SH-SY5Y (cell line): ENCODE measurements around the gene PAX3.

ENCODE experiments used
- GATA2 ChIP-seq: IDR thresholded peaks from 2 replicates; pipeline ENCODE4 v1.6.1; 2011; ENCODE audit warnings: mild to moderate bottlenecking, low read depth, low read length
- GATA3 ChIP-seq: IDR thresholded peaks from 2 replicates; pipeline ENCODE4 v1.6.1; 2011; ENCODE audit warnings: low read depth, mild to moderate bottlenecking, low read length, moderate library complexity

PAX3 gene

DNA sequence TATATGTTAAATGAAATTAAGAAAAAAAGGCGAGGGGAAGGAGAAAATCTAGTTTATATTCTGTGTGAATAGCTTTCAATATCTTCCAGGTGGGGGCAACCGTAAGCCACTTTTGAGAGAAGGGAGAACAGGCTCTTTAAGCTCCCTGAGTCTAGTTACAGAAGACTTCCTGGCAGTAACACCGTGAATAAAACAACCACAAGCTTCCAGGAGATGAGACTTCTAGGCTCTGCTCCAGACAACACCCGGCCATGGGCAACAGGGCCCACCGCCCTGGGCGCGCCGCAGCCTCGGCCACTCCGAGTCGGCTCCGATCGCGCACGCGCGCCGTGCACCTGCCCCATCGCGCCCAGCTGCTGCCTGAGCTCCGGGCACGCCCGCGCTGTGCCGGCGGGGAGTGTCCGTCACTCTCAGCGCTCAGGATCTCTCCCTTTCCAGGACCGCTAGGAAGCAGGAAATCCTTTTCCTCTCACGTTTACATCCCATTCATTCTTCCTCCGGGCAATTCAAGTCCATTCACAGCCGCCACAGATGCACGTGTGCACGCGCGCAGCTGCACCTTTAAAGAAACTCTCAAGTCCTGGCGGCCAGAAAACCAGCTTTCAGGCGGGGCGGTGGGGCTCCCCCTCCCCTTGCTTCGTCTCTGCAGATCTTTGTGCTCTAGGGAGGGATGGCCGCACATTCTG is 19.4 kb upstream of the PAX3 start:
- TF ChIP-seq GATA2 (no peak), GATA3 (no peak)

DNA sequence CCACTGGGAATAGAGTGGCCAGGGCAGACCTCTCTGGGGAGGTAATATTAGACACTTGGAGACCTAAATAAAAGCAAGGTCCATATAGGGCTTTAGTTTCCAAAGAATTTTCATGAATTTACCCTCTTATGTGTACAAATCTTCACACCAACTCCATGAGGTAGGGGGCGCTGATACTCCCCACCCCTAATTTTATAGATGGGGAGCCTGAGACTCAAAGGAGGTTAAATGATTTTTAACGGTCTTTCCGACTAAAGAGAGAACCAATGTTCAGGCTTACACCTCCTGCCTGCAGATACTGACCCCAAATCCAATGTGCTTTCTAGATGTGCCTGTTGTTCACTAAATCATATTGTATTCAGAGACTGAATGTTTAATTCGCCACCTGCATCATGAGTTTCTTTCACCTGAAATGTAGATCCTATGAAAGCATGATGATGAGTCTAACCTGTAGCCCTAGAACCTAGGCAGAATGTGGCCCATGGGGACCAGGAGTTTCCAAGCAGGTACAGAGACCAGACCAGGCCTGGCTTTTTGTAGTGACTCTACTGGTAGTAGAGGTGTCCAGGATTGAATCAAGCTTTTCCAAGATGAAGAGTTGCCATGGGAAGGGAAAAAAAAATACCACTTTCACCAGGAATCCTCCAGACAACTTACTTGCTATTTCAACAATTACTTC is 16.8 kb upstream of the PAX3 start:
- no peak for TF ChIP-seq GATA3
- TF ChIP-seq GATA2 = no peak

DNA sequence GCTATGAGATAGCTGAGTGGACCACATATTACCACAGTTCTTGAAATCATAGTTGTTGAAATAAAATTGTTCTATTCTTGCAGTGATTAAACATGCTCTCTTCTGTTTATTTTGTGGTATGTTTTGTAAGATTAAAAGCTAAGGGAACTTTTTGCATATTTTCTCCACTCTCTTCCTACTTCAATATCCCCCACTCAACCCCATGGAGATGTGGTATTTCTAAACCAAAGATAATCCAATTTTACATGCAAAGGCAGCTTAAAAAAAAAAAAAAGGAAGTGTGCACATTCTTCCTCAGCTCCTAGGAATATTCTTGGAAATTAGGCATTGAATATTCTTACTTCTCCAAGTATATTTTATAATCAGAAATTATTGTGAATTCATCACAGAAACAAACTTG is 15.0 kb upstream of the PAX3 start:
- TF ChIP-seq GATA3 (no peak), GATA2 (no peak)

DNA sequence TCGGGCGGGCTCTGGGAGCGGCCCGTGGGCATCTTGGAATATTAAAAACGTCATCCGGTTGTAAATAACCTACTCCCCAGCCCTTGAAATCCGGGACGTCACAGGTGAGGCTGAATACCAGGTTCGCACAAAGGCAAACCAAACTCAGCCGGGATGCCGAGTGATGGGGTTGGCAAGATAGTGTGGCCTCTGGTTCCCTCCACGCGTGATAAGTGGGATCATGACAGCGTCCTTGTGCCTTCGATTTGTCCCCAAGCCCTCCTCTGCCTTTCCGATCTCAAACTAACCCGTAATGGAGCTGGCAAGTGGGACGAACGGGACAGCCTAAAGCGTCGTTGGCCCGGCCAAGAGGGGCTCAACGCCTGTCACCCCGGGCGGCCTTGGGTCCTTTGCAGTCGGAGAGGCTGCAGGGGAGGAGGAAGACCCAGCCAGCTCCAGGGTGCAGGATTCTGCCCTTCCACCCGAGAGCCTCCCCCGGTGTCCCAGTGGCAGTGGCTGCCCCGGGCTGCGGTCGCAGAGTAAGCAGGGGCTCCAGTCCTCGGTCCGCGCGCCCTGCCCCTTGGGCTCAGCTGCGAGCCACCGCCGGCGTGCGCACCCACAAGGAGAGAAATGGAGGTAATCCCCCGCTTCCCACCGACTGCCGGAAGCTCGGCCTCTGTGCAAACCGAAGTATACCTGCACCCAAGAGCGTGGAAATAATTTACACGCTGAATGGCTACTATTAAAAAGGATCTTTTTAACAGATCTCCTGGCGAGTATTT is 13.4 kb upstream of the PAX3 start:
- no peak for TF ChIP-seq GATA3
- no peak for TF ChIP-seq GATA2

DNA sequence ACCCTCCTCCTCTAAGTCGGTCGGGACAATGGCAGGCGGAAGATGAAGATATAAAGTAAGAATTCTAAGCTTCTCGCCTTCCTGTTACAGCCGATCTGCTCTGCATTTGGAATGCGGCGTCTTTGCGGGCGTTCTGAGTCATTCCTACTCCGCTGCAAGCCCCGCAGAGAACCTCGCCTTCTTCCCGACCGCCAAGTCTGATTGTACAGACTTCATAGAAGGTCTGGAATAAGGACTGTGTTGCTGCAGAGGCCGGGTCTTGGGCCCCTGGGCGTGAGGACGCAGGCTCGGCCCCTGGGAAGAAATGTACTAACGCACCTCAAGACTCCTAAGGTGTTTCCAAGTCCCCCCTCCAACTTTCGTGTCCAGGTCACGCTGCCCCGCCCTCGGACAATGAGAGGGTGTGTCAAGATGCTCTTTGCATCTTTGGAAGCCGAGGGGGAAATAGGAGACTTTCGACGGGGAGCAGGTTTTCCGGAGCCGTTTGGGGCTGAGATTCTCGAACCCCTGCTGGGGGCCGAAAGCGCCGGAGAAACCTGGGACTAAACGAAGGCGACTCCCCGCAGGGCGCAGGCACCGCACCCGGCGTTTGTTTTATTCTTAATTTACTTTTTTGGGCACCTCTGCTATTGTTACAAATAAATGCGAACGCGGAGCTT is 12.7 kb upstream of the PAX3 start:
- TF ChIP-seq GATA2 (no peak), GATA3 (no peak)

DNA sequence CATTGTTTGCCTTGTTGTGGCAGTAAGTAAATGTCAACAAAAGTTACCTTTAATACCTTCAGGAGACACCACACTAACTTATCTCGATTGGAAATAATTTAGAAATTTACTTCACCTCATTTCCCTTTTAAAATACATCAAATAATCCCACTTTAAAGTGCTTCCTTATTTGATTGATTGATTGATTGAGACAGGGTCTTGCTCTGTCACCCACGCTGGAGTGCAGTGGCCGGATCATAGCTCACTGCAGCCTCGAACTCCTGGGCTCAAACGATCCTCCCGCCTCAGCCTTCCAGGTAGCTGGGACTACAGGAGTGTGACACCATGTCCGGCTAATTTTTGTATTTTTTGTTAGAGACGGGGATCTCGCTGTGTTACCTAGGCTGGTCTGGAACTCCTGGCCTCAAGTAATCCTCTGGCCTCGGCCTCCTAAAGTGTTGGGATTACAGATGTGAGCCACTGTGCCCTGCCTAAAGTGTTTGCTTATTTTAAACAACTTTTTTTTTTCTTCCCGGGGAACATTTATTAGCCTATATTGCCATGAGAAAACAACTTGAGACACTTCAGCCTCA is 12.0 kb upstream of the PAX3 start:
- TF ChIP-seq GATA3 (no peak), GATA2 (no peak)

DNA sequence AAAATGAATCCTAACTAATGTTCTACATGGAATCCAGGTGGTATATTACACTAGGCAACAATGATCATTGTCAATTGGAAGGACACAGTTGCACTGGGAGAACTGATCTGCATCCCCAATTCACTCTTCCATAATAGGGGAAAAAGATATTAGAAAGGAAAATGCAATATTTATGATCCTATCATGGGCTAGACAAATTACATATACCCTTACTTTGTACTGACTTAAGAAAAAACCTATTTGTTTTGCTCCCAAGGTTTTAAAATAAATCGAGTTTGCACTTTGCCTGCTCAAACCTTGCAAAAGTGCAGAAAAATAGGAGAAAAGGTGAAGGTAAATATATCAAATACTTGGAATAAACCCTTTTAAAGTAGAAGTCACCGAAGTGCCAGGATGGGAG is 11.0 kb upstream of the PAX3 start:
- no peak for TF ChIP-seq GATA2
- no peak for TF ChIP-seq GATA3

DNA sequence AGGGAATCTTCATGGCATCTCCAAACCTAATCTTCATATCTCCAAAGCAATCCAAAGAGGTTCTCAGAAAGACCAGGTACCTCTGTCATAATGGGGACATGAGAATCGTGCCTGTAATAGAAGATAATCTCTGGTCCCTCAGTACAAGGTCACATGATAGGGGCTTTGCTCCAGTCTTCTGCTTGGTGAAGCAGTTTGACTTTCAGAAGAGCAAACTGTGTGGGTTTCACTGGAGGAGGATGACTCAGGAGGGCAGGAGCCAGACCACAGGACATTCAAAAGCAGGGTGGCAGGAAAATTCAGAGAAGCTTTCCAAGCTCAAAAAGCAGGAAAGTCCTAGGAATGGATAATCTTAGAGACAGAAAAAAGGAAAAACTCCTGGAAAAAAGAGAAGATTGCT is 10.6 kb upstream of the PAX3 start:
- no peak for TF ChIP-seq GATA3
- no peak for TF ChIP-seq GATA2

DNA sequence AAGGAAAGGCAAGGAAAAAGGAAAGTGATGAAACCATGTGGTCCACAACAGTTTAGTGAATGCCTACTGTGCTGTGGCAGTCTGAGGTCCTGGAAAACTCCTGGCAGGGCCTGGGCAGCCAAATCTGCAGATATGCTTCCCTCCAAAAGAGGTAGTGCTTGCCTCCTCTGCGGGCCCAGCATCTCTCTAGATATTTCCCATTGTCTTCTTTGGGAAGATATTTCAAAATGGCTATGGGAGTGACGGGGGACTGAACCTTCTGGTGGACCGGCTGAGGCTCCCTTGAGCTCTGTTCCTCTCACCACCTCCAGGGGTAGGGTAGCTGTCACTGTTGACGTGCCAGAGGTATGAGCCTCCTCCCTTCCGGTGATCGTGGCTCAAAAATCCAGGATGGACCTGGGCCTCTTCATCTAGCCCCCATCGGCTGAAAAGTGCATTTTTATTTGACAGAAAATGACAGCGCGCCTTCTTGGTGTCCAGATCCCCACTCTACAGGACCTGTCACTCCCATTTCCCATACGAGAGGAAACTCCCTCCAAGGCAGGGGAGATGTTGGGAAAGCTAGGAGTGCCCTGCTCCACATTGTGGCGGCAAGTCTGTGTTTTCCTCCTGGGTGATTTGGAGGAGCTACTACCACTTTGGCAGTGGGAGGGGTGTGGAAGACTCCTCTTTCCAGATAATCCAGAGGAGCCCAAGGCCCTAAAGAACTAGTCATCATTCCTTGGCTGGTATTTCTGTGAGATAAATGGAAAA is 9.4 kb upstream of the PAX3 start:
- TF ChIP-seq GATA3 = no peak
- no peak for TF ChIP-seq GATA2

DNA sequence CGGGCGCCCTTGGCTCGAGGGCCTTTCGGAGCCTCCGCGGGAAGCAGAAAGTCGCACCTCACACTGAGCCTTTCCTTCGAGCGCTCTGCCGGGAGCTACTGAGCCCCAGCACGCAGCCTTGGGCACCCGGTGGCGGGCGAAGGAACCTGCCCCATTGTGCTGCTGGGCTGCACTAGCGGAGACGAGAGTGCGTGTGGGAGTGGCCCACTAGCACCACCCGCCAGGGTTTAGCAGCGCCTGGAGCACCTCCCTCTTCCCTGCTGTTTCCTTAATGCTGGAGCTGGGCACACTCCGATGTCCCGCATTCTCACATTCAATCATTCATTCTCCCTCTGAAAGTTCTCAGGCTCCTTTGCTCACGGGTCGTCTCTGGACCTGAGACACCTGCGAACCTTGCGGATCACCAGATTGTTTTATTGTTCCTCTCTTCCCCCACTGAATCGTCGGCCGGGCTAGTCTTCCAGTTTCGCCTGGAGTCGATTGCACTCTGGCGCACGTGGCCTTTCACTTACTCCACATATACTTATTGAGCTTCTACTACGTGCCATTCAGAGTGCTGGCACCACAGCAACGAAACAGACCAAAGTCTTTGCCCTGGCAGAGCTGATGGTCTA is 8.5 kb upstream of the PAX3 start:
- no peak for TF ChIP-seq GATA2
- no peak for TF ChIP-seq GATA3

DNA sequence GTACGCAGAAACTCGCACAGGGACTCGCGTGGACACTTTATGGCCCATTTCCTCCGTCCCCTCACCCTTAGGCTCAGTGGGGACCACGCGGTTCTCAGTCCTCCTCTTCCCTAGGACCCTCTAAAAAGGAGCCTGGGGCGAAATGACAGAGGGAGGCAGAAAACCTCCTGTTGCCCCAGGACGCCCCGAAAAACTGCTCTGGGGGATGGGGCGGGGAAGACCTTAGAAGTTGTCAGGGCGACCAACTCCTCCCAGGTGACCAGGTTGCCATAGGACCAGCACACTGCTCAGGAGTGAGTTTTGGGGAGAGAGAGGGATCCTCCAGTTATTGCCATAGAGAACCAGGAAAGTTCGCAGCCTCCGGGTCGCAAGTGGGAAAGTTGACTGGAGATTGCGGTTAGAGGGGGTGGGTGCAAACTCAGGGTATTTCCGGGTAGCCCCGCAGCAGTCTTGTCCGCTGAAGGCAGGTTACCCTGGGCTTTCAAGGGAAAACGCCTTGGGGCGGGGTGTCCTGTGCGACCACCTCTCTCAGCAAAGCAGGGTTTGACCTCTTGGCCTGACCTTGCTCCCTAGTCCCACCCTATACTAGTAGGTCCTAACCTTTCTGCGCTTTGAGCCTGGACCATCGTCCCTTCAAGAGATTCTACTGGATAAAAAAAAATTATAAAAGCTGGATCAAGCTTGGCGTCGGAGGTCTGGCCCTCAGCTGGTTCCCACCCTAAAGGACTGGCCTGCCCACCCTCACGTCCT is 7.8 kb upstream of the PAX3 start:
- TF ChIP-seq GATA3 (no peak), GATA2 (no peak)
